HCT116 (cell line): Measurements from ENCODE around the gene IL18. TPM values are rescaled to one million over a fixed set of nuclear protein-coding genes. Genes with fewer than 3 reads are reported as not detected.

Experiments
- ATAC-seq: fragments of 200-7000 bp; cut with Tn5 transposase; 2 replicates; pipeline ENCODE4 v1.9.1; 2020; ENCODE audit warnings: mild to moderate bottlenecking, moderate library complexity
- BruUV-seq: library from RNA; stranded (reverse); fragments of 400-500 nt; replicated peaks from 2 replicates; lab custom pipeline; 2021; lab: Mats Ljungman, UMichigan
- CTCF ChIA-PET: fragments of 300-600 bp; sonication (Branson Sonifier 250); formaldehyde crosslinking; loops from one replicate; lab custom pipeline; 2021; ENCODE audit warnings: antibody characterized with exemption; lab: Charles Lee
- POLR2A ChIA-PET: fragments of 300-600, 350-600 bp; sonication (Branson Sonifier 250); formaldehyde crosslinking; loops from one replicate; lab custom pipeline; 2021; ENCODE audit warnings: antibody characterized with exemption; lab: Charles Lee
- RAD21 ChIA-PET, 2 experiments: fragments of 300-600 bp; sonication (Branson Sonifier 250); formaldehyde crosslinking; loops; one replicate each; lab custom pipeline; 2023; ENCODE audit warnings: low total read pairs in 2 of 2; ENCODE audit not compliant: uncharacterized antibody in 2 of 2, unreplicated experiment in 2 of 2, low non-redundant PET in 1 of 2; lab: Charles Lee
- DNase-seq: peaks from one replicate; pipeline ENCODE4 v3.0.0-alpha.2; 2010; ENCODE audit warnings: low read depth, low spot score
- H2AFZ ChIP-seq: fragments of 200-600 bp; shearing (Covaris generic), sonication (generic); 2 replicates; pipeline ENCODE4 v1.6.1; 2017; ENCODE audit warnings: low read depth, mixed run types, mixed read lengths, antibody characterized with exemption, low read length; ENCODE audit not compliant: poor library complexity, severe bottlenecking
- H3K27ac ChIP-seq: 2 replicates; pipeline ENCODE4 v1.5.1; 2012; ENCODE audit warnings: low read depth, low read length
- H3K27me3 ChIP-seq: fragments of 200-600 bp; sonication (generic); 2 replicates; pipeline ENCODE4 v1.6.1; 2016; ENCODE audit warnings: mixed run types, low read length, mixed read lengths; ENCODE audit not compliant: insufficient read depth
- H3K36me3 ChIP-seq, 2 experiments: fragments of 200-500 bp in 1 of 2; fragments of 200-600 bp in 1 of 2; sonication (Bioruptor generic) in 1 of 2; sonication (generic) in 1 of 2; 2 replicates each; pipeline versions ENCODE4 v1.5.1 to v1.6.1; 2014 to 2016; ENCODE audit warnings: low read length in 2 of 2, inconsistent platforms in 1 of 2, mixed read lengths in 1 of 2, mixed run types in 1 of 2; ENCODE audit not compliant: insufficient read depth in 2 of 2, control insufficient read depth in 1 of 2
- H3K4me1 ChIP-seq, 2 experiments: fragments of 200-600 bp in 1 of 2; sonication (generic) in 1 of 2; 2 replicates each; pipeline versions ENCODE4 v1.5.1 to v1.6.1; 2012 to 2017; ENCODE audit warnings: low read length in 2 of 2, inconsistent platforms in 1 of 2, mild to moderate bottlenecking in 1 of 2, mixed read lengths in 1 of 2, mixed run types in 1 of 2, moderate library complexity in 1 of 2; ENCODE audit not compliant: insufficient read depth in 2 of 2, control insufficient read depth in 1 of 2
- H3K4me2 ChIP-seq: fragments of 200-600 bp; sonication (generic); 2 replicates; pipeline ENCODE4 v1.6.1; 2017; ENCODE audit warnings: mixed run types, low read length, mixed read lengths
- H3K4me3 ChIP-seq, 2 experiments: fragments of 200-600 bp in 1 of 2; sonication (generic) in 1 of 2; replicated peaks in 1 of 2; 2 replicates each; pipeline ENCODE4 v1.5.1; 2011 to 2016; ENCODE audit warnings: low read length in 2 of 2, control low read depth in 1 of 2, low read depth in 1 of 2, mild to moderate bottlenecking in 1 of 2, mixed read lengths in 1 of 2, mixed run types in 1 of 2
- H3K79me2 ChIP-seq: fragments of 200-600 bp; sonication (generic); 2 replicates; pipeline ENCODE4 v1.6.1; 2017; ENCODE audit warnings: mild to moderate bottlenecking, mixed run types, low read length, moderate library complexity, mixed read lengths; ENCODE audit not compliant: insufficient read depth
- H3K9ac ChIP-seq: fragments of 200-600 bp; sonication (generic); 2 replicates; pipeline ENCODE4 v1.6.1; 2016; ENCODE audit warnings: low read length, mixed read lengths
- H3K9me2 ChIP-seq: fragments of 200-600 bp; sonication (generic), shearing (Covaris generic); 2 replicates; pipeline ENCODE4 v1.6.1; 2017; ENCODE audit warnings: mixed run types, mild to moderate bottlenecking, moderate library complexity; ENCODE audit not compliant: insufficient read depth
- H3K9me3 ChIP-seq, 2 experiments: fragments of 200-500 bp in 1 of 2; fragments of 200-600 bp in 1 of 2; sonication (Bioruptor generic) in 1 of 2; sonication (generic) in 1 of 2; 2 replicates each; pipeline ENCODE4 v1.6.1; 2014 to 2017; ENCODE audit warnings: low read length in 2 of 2, mixed read lengths in 2 of 2, inconsistent platforms in 1 of 2, low read depth in 1 of 2, mild to moderate bottlenecking in 1 of 2, mixed run types in 1 of 2, moderate library complexity in 1 of 2; ENCODE audit not compliant: control insufficient read depth in 1 of 2, insufficient read depth in 1 of 2
- H4K20me1 ChIP-seq: fragments of 200-600 bp; sonication (generic), shearing (Covaris generic); 2 replicates; pipeline ENCODE4 v1.6.1; 2017; ENCODE audit warnings: mixed run types, mild to moderate bottlenecking, moderate library complexity; ENCODE audit not compliant: insufficient read depth
- CBX3 ChIP-seq: IDR thresholded peaks from 2 replicates; pipeline ENCODE4 v1.6.1; 2012; ENCODE audit warnings: low read depth
- CTCF ChIP-seq, 3 experiments: fragments of 200-600 bp in 1 of 3; sonication (generic) in 1 of 3; IDR thresholded peaks in 2 of 3; conservative IDR thresholded peaks in 1 of 3; 2 replicates each; pipeline ENCODE4 v1.5.1; 2012 to 2017; ENCODE audit warnings: low read depth in 2 of 3, low read length in 2 of 3, antibody characterized with exemption in 1 of 3, borderline replicate concordance in 1 of 3, control low read depth in 1 of 3, mild to moderate bottlenecking in 1 of 3, mixed read lengths in 1 of 3, mixed run types in 1 of 3, moderate library complexity in 1 of 3; ENCODE audit not compliant: insufficient read depth in 1 of 3
- EGR1 ChIP-seq: IDR thresholded peaks from 2 replicates; pipeline ENCODE4 v1.6.1; 2012; ENCODE audit warnings: low read depth
- EZH2 ChIP-seq: fragments of 200-600 bp; sonication (generic); IDR thresholded peaks from 2 replicates; pipeline ENCODE4 v1.6.1; 2017; ENCODE audit warnings: antibody characterized with exemption, mixed run types
- EZH2phosphoT487 ChIP-seq: fragments of 200-600 bp; IDR thresholded peaks from 2 replicates; pipeline ENCODE4 v1.6.1; 2018; ENCODE audit warnings: antibody characterized with exemption, borderline replicate concordance
- JUND ChIP-seq: IDR thresholded peaks from 2 replicates; pipeline ENCODE4 v1.6.1; 2012
- RAD21 ChIP-seq: IDR thresholded peaks from 2 replicates; pipeline ENCODE4 v1.6.1; 2012; ENCODE audit warnings: low read depth, mild to moderate bottlenecking
- SP1 ChIP-seq: IDR thresholded peaks from 2 replicates; pipeline ENCODE4 v1.6.1; 2012; ENCODE audit warnings: low read depth
- ZNF274 ChIP-seq: fragments of 200-500 bp; sonication (Bioruptor generic); IDR thresholded peaks from 2 replicates; pipeline ENCODE4 v1.6.1; 2014; ENCODE audit warnings: mild to moderate bottlenecking, low read depth, low read length, inconsistent platforms
- intact Hi-C: fragments of 100-400 bp; cut with micrococcal nuclease; formaldehyde crosslinking; loops from 2 replicates; pipeline ENCODE4 v1.10.0; 2022
- total RNA-seq: library from RNA; stranded (reverse); gene quantifications from one replicate; pipeline ENCODE4 v1.2.1, GENCODE V29; 2021; ENCODE audit not compliant: unreplicated experiment

The IL18 gene
- total RNA-seq, 1 experiment from 2014 or later: 112 TPM

- Histone ChIP-seq H3K27ac (no peak overlapping the region), H2AFZ (no peak overlapping the region), H4K20me1 (no peaks in the 10 kb centered on the region), H3K4me1 (peaks cover 52 to 85% of the 10 kb centered on the region in 2 experiments), H3K27me3 (no peaks in the 10 kb centered on the region), H3K9me3 (no peaks in the 10 kb centered on the region), H3K36me3 (no peaks in the 10 kb centered on the region), H3K79me2 (no peaks in the 10 kb centered on the region), H3K4me2 (no peak overlapping the region), H3K9me2 (no peaks in the 10 kb centered on the region), H3K4me3 (no peak overlapping the region), H3K9ac (no peak overlapping the region)
- TF ChIP-seq ZNF274 (no peak), CBX3 (0 out of 2 replicates have a peak, but pooled peaks have one; percentile 19)
- ChIA-PET CTCF (no interaction called here), RAD21 (no interaction called here), POLR2A (no interaction called here)
- no peak for DNase-seq
- intact Hi-C loops: no loop called here
- no peak for ATAC-seq
- no TSS peak for BruUV-seq
Measured at GRCh38 chr11:112127056-112127455, 36.8 kb downstream of the IL18 start.

- H4K20me1 ChIP-seq: no peaks in the 10 kb centered on the region
- TF ChIP-seq EGR1 (no peak), JUND (no peak), SP1 (no peak), RAD21 (no peak), EZH2 (no peak), EZH2phosphoT487 (no peak), CTCF (IDR thresholded peaks at IDR 0.05 in 2 of 3, conservative IDR thresholded peaks at IDR 0.05 in 1 of 3; ENCODE audit: borderline replicate concordance in 1 of 3, insufficient read depth in 1 of 3, low read depth in 2 of 3, low read length in 2 of 3) (no peak)
- H3K79me2 ChIP-seq: no peaks in the 10 kb centered on the region
- H3K9me2 ChIP-seq: no peaks in the 10 kb centered on the region
- no peaks in the 10 kb centered on the region for H3K9me3 ChIP-seq
- H3K27me3 ChIP-seq: no peaks in the 10 kb centered on the region
- BruUV-seq: no TSS peak
- H3K27ac ChIP-seq: no peak overlapping the region
- H3K4me2 ChIP-seq: no peak overlapping the region
- H3K36me3 ChIP-seq: no peaks in the 10 kb centered on the region
- POLR2A ChIA-PET: no interaction called here
- intact Hi-C loops: loop anchor here (5.0 kb wide), 1 partner anchor 34 kb away; no protein-coding TSS in a partner anchor
- peaks cover 51 to 85% of the 10 kb centered on the region in 2 experiments for H3K4me1 ChIP-seq
- DNase-seq (no peak), ATAC-seq (no peak)
- RAD21 ChIA-PET: no interaction called here
- H2AFZ ChIP-seq: no peak overlapping the region
- CTCF ChIA-PET: interaction anchor here (2.2 kb wide), 1 partner anchor 10 kb away, joined by 12 read pairs; no protein-coding TSS in a partner anchor
- H3K4me3 ChIP-seq: no peak overlapping the region
- no peak overlapping the region for H3K9ac ChIP-seq
Measured at GRCh38 chr11:112123129-112123528, 40.8 kb downstream of the IL18 start.
